ENCODE data around the gene PTPRG. TPM values are rescaled to one million over a fixed set of nuclear protein-coding genes. Genes with fewer than 3 reads are reported as not detected.

Gene PTPRG
- total RNA-seq, 1 experiment from 2014 or later: 0.73 TPM

DNA sequence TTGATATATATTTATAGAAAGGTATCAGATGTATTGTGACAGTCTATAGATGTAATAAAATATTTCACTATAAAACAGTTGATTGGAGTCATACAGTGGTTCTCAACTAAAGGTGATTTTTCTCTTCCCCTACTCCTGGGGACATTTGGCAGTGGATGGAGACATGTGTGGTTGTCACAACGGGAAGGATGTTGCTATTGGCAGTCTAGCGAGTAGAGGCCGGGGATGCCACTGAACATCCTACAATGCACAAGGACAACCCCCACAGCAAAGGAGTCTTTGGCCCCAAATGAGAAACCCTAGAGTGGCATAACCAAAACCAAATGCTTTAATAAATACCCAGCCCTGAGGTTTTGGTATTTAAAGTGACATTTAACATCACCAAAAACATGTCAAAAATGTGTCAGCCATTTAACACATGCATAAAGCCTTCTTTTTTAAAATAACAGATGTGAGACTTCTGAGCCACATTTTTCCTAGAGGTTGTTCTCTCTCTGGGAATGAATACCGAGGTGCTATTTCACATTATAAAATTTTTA is 367.5 kb downstream of the PTPRG start:
- no TSS peak for BruUV-seq (replicated peaks)
- Histone ChIP-seq H3K9me2 (replicated peaks; ENCODE audit: low read length) (no peaks in the 10 kb centered on the region), H2AFZ (ENCODE audit: low read length) (no peak overlapping the region), H3K79me2 (ENCODE audit: low read length) (no peaks in the 10 kb centered on the region), H3K36me3 (ENCODE audit: low read depth, low read length) (no peaks in the 10 kb centered on the region), H3K9me3 (ENCODE audit: low read length) (no peaks in the 10 kb centered on the region), H3K27ac (ENCODE audit: low read length) (no peak overlapping the region), H3K27me3 (ENCODE audit: low read length) (no peaks in the 10 kb centered on the region), H3F3A (ENCODE audit: low read length, unreplicated experiment) (no peaks in the 10 kb centered on the region), H3K9ac (ENCODE audit: low read length) (no peak overlapping the region), H4K20me1 (ENCODE audit: low read length) (no peaks in the 10 kb centered on the region), H3K4me3 (ENCODE audit: low read length) (no peak overlapping the region), H3K4me1 (ENCODE audit: insufficient read depth, low read length) (no peaks in the 10 kb centered on the region), H3K4me2 (ENCODE audit: low read length) (no peak overlapping the region)
- POLR2A ChIA-PET (ENCODE audit: unreplicated experiment): no interaction called here
- intact Hi-C loops (cut with micrococcal nuclease): no loop called here
- no peak for ATAC-seq
- TF ChIP-seq, protein P1, sequence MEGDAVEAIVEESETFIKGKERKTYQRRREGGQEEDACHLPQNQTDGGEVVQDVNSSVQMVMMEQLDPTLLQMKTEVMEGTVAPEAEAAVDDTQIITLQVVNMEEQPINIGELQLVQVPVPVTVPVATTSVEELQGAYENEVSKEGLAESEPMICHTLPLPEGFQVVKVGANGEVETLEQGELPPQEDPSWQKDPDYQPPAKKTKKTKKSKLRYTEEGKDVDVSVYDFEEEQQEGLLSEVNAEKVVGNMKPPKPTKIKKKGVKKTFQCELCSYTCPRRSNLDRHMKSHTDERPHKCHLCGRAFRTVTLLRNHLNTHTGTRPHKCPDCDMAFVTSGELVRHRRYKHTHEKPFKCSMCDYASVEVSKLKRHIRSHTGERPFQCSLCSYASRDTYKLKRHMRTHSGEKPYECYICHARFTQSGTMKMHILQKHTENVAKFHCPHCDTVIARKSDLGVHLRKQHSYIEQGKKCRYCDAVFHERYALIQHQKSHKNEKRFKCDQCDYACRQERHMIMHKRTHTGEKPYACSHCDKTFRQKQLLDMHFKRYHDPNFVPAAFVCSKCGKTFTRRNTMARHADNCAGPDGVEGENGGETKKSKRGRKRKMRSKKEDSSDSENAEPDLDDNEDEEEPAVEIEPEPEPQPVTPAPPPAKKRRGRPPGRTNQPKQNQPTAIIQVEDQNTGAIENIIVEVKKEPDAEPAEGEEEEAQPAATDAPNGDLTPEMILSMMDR (conservative IDR thresholded peaks at IDR 0.05; ENCODE audit: low read depth, low read length): no peak
- TF ChIP-seq EZH2 (IDR thresholded peaks at IDR 0.05; ENCODE audit: low read length, unreplicated experiment) (no peak), EZH2phosphoT487 (IDR thresholded peaks at IDR 0.05; ENCODE audit: borderline replicate concordance, low read length) (no peak)
- CTCF ChIA-PET: no interaction called here
- DNase-seq: no peak

DNA sequence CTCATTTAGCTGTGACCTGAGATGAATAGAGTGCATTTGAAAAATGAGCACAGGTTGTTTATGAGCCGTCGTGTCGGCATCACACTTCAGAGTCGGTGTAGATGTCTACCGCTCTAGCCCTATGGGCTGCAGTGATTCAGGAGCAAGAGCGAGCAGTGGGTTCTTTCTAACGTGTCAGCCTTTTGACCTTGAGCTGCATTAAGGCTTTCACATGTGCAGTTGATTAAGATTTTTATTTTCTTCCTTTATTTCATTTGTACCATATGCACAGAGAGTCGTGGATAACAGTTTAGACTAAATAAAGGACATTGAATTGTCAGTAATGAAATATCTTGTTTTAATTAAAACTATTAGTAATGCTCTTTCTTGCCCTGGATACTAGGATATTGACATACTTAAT is 368.2 kb downstream of the PTPRG start:
- Histone ChIP-seq H3K4me1 (ENCODE audit: insufficient read depth, low read length) (no peaks in the 10 kb centered on the region), H3K27ac (ENCODE audit: low read length) (no peak overlapping the region), H3K4me2 (ENCODE audit: low read length) (no peak overlapping the region), H3K4me3 (ENCODE audit: low read length) (no peak overlapping the region), H3K9me2 (replicated peaks; ENCODE audit: low read length) (no peaks in the 10 kb centered on the region), H3K79me2 (ENCODE audit: low read length) (no peaks in the 10 kb centered on the region), H3F3A (ENCODE audit: low read length, unreplicated experiment) (no peaks in the 10 kb centered on the region), H2AFZ (ENCODE audit: low read length) (no peak overlapping the region), H3K9ac (ENCODE audit: low read length) (no peak overlapping the region), H3K27me3 (ENCODE audit: low read length) (no peaks in the 10 kb centered on the region), H3K9me3 (ENCODE audit: low read length) (no peaks in the 10 kb centered on the region), H3K36me3 (ENCODE audit: low read depth, low read length) (no peaks in the 10 kb centered on the region), H4K20me1 (ENCODE audit: low read length) (no peaks in the 10 kb centered on the region)
- POLR2A ChIA-PET (ENCODE audit: unreplicated experiment): no interaction called here
- intact Hi-C loops (cut with micrococcal nuclease): no loop called here
- no peak for ATAC-seq
- DNase-seq: no peak
- BruUV-seq (replicated peaks): no TSS peak
- CTCF ChIA-PET: no interaction called here
- TF ChIP-seq, protein P1 (conservative IDR thresholded peaks at IDR 0.05; ENCODE audit: low read depth, low read length): no peak
- TF ChIP-seq EZH2 (IDR thresholded peaks at IDR 0.05; ENCODE audit: low read length, unreplicated experiment): no peak
- no peak for TF ChIP-seq EZH2phosphoT487 (IDR thresholded peaks at IDR 0.05; ENCODE audit: borderline replicate concordance, low read length)

DNA sequence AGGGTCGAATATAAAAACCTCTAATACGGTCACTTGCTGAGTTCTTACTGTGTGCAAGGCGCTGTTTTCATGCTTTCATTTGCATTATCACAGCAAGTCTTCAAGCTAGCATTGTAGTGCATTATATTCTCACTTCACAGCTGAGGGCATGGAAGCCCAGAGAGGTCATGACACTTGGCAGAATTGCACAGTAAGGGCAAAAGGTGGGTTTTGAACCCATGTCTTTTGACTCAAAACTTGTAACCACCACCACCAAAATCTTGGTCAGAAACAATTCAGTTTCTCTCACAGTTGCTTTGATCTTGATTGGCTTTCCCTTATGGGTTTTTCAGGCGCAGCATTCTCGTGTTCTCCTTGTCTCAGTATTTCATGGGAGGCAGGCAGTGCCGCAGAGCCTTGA is 371.1 kb downstream of the PTPRG start:
- Histone ChIP-seq H3K79me2 (ENCODE audit: low read length) (no peaks in the 10 kb centered on the region), H3F3A (ENCODE audit: low read length, unreplicated experiment) (no peaks in the 10 kb centered on the region), H3K4me1 (ENCODE audit: insufficient read depth, low read length) (no peaks in the 10 kb centered on the region), H3K9me3 (ENCODE audit: low read length) (no peaks in the 10 kb centered on the region), H3K27me3 (ENCODE audit: low read length) (no peaks in the 10 kb centered on the region), H3K4me3 (ENCODE audit: low read length) (no peak overlapping the region), H3K9me2 (replicated peaks; ENCODE audit: low read length) (no peaks in the 10 kb centered on the region), H3K4me2 (ENCODE audit: low read length) (no peak overlapping the region), H2AFZ (ENCODE audit: low read length) (no peak overlapping the region), H3K36me3 (ENCODE audit: low read depth, low read length) (no peaks in the 10 kb centered on the region), H3K27ac (ENCODE audit: low read length) (no peak overlapping the region), H3K9ac (ENCODE audit: low read length) (no peak overlapping the region), H4K20me1 (ENCODE audit: low read length) (no peaks in the 10 kb centered on the region)
- no peak for ATAC-seq
- ChIA-PET CTCF (no interaction called here), POLR2A (ENCODE audit: unreplicated experiment) (no interaction called here)
- no peak for DNase-seq
- intact Hi-C loops (cut with micrococcal nuclease): no loop called here
- TF ChIP-seq EZH2phosphoT487 (IDR thresholded peaks at IDR 0.05; ENCODE audit: borderline replicate concordance, low read length) (no peak), EZH2 (IDR thresholded peaks at IDR 0.05; ENCODE audit: low read length, unreplicated experiment) (no peak)
- TF ChIP-seq, protein P1 (conservative IDR thresholded peaks at IDR 0.05; ENCODE audit: low read depth, low read length): no peak
- no TSS peak for BruUV-seq (replicated peaks)

Measured in PC-3 (cell line).